Heart left ventricle (tissue), 16 donors: ENCODE data around the gene TRPM2. TPM values are rescaled to one million over a fixed set of nuclear protein-coding genes. Genes with fewer than 3 reads are reported as not detected.

Experiments used
- ATAC-seq, 4 donors: fragments of 200-7000 bp; cut with Tn5 transposase; one replicate each; pipeline ENCODE4 v1.9.1; 2020 to 2022; ENCODE audit warnings: moderate library complexity in 4 of 4, mild to moderate bottlenecking in 3 of 4, moderate number of reproducible peaks in 1 of 4
- DNase-seq, 5 donors: peaks; one replicate each; pipeline ENCODE4 v3.0.0-alpha.2; 2020
- H3K27ac ChIP-seq, 12 donors: fragments of 200-600 bp; sonication (generic) in 4 of 12; one replicate each; pipeline versions ENCODE4 v1.5.0 to v1.8.0; 2016 to 2022; ENCODE audit warnings: mild to moderate bottlenecking in 2 of 12
- H3K27me3 ChIP-seq, 9 donors: fragments of 200-600 bp; sonication (generic) in 2 of 9; one replicate each; pipeline versions ENCODE4 v1.5.1 to v1.8.0; 2016 to 2022; ENCODE audit warnings: mild to moderate bottlenecking in 3 of 9
- H3K36me3 ChIP-seq, 9 donors: fragments of 200-600 bp; sonication (generic) in 2 of 9; one replicate each; pipeline versions ENCODE4 v1.5.0 to v1.8.0; 2018 to 2022; ENCODE audit warnings: mild to moderate bottlenecking in 2 of 9
- H3K4me1 ChIP-seq, 12 donors: fragments of 200-600 bp; sonication (generic) in 4 of 12; one replicate each; pipeline versions ENCODE4 v1.5.0 to v1.8.0; 2016 to 2022; ENCODE audit warnings: mild to moderate bottlenecking in 3 of 12
- H3K4me3 ChIP-seq, 12 donors: fragments of 200-600 bp; sonication (generic) in 4 of 12; one replicate each; pipeline versions ENCODE4 v1.5.0 to v1.8.0; 2017 to 2022; ENCODE audit warnings: mild to moderate bottlenecking in 9 of 12, moderate library complexity in 4 of 12
- H3K9me3 ChIP-seq, 12 donors: fragments of 200-600 bp; sonication (generic) in 4 of 12; one replicate each; pipeline versions ENCODE4 v1.5.0 to v1.8.0; 2016 to 2022; ENCODE audit warnings: mild to moderate bottlenecking in 1 of 12
- POLR2A ChIP-seq, 2 donors: fragments of 450-650 bp; IDR thresholded peaks; one replicate each; pipeline ENCODE4 v1.6.1; 2017; ENCODE audit warnings: antibody characterized with exemption in 2 of 2, mild to moderate bottlenecking in 2 of 2, moderate library complexity in 2 of 2
- WGBS, 4 donors: extraction: QIAGEN DNeasy Blood & Tissue Kit in 2 of 4; methylation state at CpG; one replicate each; pipeline versions ENCODE4 v1.1.5 to v1.1.7; 2013 to 2018; 5-methylcytosine and 5-hydroxymethylcytosine counted together
- intact Hi-C, 10 donors: fragments of 100-400 bp; cut with DNase I; formaldehyde crosslinking; loops; one replicate each; pipeline versions ENCODE4 v1.11.1 to v1.14.2; 2022
- polyA plus RNA-seq, 2 donors: library from polyadenylated mRNA; stranded (reverse); fragments of 200-250 nt; gene quantifications; one replicate each; pipeline ENCODE4 v1.2.3, GENCODE V29; 2013
- total RNA-seq, 9 donors: library from RNA; depleted of rRNA in 2 of 9; stranded (reverse); fragments of >200 nt in 2 of 9; fragmentation: NEBNext Ultra II Directional in 3 of 9; extraction: Animal tissue kit (Norgen Biotek cat#: 25700) in 3 of 9; gene quantifications; one replicate each; pipeline versions ENCODE4 v1.1.0 to v1.2.4, GENCODE V29; 2016 to 2023
- TF ChIP-seq, protein P1 (sequence below), 12 donors: fragments of 200-600 bp; sonication (generic) in 4 of 12; IDR thresholded peaks; one replicate each; pipeline versions ENCODE4 v1.5.0 to v1.8.0; 2018 to 2022; ENCODE audit warnings: antibody characterized with exemption in 12 of 12, mild to moderate bottlenecking in 5 of 12
- donor health status: ischemic (EF 13 %, LVEDD 7.1; RV severe dilation, severe dysfunction).
- donor health status: healthy with polysubstance abuse.
- donor health status: DM: no; HTN: yes; CAD: no.
- donor health status: DM: no; HTN: no; CAD: no.
- donor health status: ischemic (EF 25% LVEDD 6.9; RV normal size, moderate dysfunction).
- donor health status: ischemic (EF 25% LVEDD 5.7; RV mildly dilated, moderate dysfunction).
- donor health status: healthy.
- donor health status: DM: yes; HTN: yes; CAD: no.
- donor health status: ischemic (EF 35%, LVEDD 5.7; RV mildly dilated, moderate dysfunction).
- donor health status: nonischemic (EF 11% LVEDD 7.7; RV severe dilation, severe dysfunction).
- donor health status: DM: yes; HTN: yes; CAD: no.
- donor health status: PGD.
- donor health status: ischemic (EF 29% LVEDD 5.4; RV normal size, mild dysfunction).
- donor health status: nonischemic (EF 23%, LVEDD 6.1; RV moderate dilation, normal function).

TRPM2 gene
- total and polyA plus RNA-seq, 11 donors = 0.66 to 20.5 (median 1.2) TPM

DNA sequence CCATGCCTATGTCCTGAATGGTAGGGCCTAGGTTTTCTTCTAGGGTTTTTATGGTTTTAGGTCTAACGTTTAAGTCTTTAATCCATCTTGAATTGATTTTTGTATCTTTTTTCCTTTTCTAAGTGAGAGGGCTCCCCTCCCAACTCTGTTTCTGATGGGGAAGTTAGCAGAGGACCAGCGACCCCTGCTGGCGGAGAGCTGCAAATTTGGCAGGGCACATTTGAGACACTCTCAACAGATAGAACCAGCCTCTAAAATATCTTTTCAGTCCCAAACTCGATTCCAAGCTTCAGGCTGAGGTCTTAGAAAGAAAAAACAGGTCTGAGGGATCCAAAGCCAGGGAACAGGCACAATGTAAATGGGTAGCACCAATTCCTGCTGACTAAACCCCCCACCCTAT lies 134.4 kb downstream of the TRPM2 start:
- intact Hi-C loops = no loop called here
- no peaks in the 10 kb centered on the region for H3K36me3 ChIP-seq
- WGBS, 4 donors = 33 to 44% (median 41%) methylated on average over 4 of the region's 4 CpGs

DNA sequence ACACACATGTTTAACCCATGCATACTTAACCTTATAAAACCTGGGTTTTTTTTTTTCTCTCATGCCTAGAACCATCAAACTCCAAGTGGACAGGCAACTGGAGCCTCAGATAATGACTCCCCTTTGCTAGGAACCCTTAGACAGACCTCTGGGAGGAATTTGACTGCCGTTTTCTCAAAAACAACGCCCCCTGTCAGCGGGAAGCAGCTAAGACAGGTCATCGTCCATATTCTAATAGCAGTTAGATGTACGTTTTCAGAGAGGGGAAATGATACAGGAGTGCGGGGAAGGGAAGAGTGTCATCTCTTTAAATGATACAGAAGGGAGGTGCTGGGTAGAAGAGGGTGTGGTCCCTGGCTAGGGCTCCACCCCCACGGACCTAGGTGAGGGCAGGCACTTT lies 136.5 kb downstream of the TRPM2 start:
- intact Hi-C loops = no loop called here
- peaks cover 0 to 4% (median 0%) of the 10 kb centered on the region in 12 donors for H3K4me1 ChIP-seq
- H3K9me3 ChIP-seq = peaks cover 0 to 19% (median 5%) of the 10 kb centered on the region in 12 donors
- ATAC-seq (no peak), DNase-seq (no peak)
- TF ChIP-seq POLR2A (IDR thresholded peaks at IDR 0.05) = no peak
- TF ChIP-seq, protein P1, sequence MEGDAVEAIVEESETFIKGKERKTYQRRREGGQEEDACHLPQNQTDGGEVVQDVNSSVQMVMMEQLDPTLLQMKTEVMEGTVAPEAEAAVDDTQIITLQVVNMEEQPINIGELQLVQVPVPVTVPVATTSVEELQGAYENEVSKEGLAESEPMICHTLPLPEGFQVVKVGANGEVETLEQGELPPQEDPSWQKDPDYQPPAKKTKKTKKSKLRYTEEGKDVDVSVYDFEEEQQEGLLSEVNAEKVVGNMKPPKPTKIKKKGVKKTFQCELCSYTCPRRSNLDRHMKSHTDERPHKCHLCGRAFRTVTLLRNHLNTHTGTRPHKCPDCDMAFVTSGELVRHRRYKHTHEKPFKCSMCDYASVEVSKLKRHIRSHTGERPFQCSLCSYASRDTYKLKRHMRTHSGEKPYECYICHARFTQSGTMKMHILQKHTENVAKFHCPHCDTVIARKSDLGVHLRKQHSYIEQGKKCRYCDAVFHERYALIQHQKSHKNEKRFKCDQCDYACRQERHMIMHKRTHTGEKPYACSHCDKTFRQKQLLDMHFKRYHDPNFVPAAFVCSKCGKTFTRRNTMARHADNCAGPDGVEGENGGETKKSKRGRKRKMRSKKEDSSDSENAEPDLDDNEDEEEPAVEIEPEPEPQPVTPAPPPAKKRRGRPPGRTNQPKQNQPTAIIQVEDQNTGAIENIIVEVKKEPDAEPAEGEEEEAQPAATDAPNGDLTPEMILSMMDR (IDR thresholded peaks at IDR 0.05) = no peak
- peaks cover 0 to 12% (median 0%) of the 10 kb centered on the region in 9 donors for H3K27me3 ChIP-seq
- H3K27ac ChIP-seq = no peak overlapping the region
- no peak overlapping the region for H3K4me3 ChIP-seq
- 33 to 53% (median 41%) methylated on average over 7 of the region's 7 CpGs for WGBS, 4 donors
- H3K36me3 ChIP-seq = no peaks in the 10 kb centered on the region

More for the DNA sequence above, 134.4 kb downstream of the TRPM2 start:
- no peak for ATAC-seq
- H3K9me3 ChIP-seq = peaks cover 0 to 10% (median 2%) of the 10 kb centered on the region in 12 donors
- no peaks in the 10 kb centered on the region for H3K4me1 ChIP-seq
- H3K4me3 ChIP-seq = no peak overlapping the region
- TF ChIP-seq, protein P1 (IDR thresholded peaks at IDR 0.05) = peak in 8 of 12 donors; percentile 22 to 46 (median 33)
- TF ChIP-seq POLR2A (IDR thresholded peaks at IDR 0.05) = no peak
- no peak overlapping the region for H3K27ac ChIP-seq
- H3K27me3 ChIP-seq = peaks cover 0 to 12% (median 0%) of the 10 kb centered on the region in 9 donors
- DNase-seq = no peak

DNA sequence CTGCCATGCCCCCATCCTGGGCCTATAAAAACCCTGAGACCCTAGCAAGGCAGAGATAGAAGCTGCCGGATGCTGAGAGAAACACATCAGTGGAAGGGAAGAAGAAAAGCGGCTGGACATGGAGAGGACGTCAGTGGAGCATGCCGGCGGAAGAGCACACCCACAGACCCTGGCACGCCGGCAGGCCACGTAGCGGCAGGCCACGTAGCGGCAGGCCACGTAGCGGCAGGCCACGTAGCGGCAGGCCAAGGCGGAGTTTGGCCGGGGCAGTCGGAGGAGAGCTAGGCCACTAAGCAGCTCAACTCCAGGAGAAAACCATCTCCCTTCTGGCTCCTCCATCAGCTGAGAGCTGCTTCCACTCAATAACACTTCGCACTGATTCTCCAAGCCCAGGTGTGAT lies 137.0 kb downstream of the TRPM2 start:
- H3K27ac ChIP-seq = no peak overlapping the region
- H3K36me3 ChIP-seq = no peaks in the 10 kb centered on the region
- H3K4me1 ChIP-seq = peaks cover 0 to 9% (median 0%) of the 10 kb centered on the region in 12 donors
- DNase-seq (no peak), ATAC-seq (no peak)
- peaks cover 0 to 19% (median 5%) of the 10 kb centered on the region in 12 donors for H3K9me3 ChIP-seq
- TF ChIP-seq POLR2A (IDR thresholded peaks at IDR 0.05) = no peak
- TF ChIP-seq, protein P1 (IDR thresholded peaks at IDR 0.05) = no peak
- WGBS, 4 donors = 94 to 98% (median 97%) methylated on average over 19 of the region's 19 CpGs
- H3K4me3 ChIP-seq = no peak overlapping the region
- peaks cover 0 to 13% (median 0%) of the 10 kb centered on the region in 9 donors for H3K27me3 ChIP-seq
- intact Hi-C loops = no loop called here

DNA sequence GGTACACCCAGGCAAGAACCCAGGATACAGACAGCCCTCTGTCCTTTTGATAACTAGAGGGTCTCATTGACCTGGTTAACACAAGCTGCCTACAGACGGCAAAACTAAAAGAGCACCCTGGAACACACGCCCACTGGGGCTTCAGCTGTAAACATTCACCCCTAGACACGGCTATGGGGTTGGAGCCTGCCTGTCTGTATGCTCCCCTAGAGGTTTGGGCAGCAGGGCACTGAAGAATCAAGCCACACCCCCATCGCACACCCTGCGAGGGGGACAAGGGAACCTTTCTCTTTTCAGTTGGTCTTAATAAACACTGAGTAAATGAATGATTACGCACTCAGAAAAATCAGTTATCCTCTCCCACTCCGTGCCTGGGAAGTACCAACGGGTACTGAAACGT lies 137.4 kb downstream of the TRPM2 start:
- H3K4me3 ChIP-seq = no peak overlapping the region
- peaks cover 0 to 13% (median 0%) of the 10 kb centered on the region in 12 donors for H3K4me1 ChIP-seq
- intact Hi-C loops = no loop called here
- no peak for TF ChIP-seq POLR2A (IDR thresholded peaks at IDR 0.05)
- TF ChIP-seq, protein P1 (IDR thresholded peaks at IDR 0.05) = no peak
- no peaks in the 10 kb centered on the region for H3K36me3 ChIP-seq
- H3K27ac ChIP-seq = no peak overlapping the region
- peaks cover 0 to 9% (median 0%) of the 10 kb centered on the region in 9 donors for H3K27me3 ChIP-seq
- WGBS, 4 donors = 86 to 91% (median 90%) methylated on average over 9 of the region's 9 CpGs
- DNase-seq (no peak), ATAC-seq (no peak)
- peaks cover 0 to 19% (median 5%) of the 10 kb centered on the region in 12 donors for H3K9me3 ChIP-seq

Other genes with a start within 250 kb of the TRPM2 start
- gene PWP2, start 246.2 kb upstream of the TRPM2 start, total RNA-seq = 10 to 100 TPM in 1 of 9 donors, 1 to 10 TPM in 6, under 1 TPM in 1, not detected in 1; 0.70 to 10.2 (median 5.0) TPM
- 1 to 10 TPM; 1.1 to 6.0 TPM for gene PWP2, start 246.2 kb upstream of the TRPM2 start, polyA plus RNA-seq
- 100 to 1,000 TPM in 2 of 9 donors, 10 to 100 TPM in 7; 10.2 to 140 (median 14.1) TPM for gene GATD3, start 219.9 kb upstream of the TRPM2 start, total RNA-seq
- 100 to 1,000 TPM in 1 of 2 donors, 10 to 100 TPM in 1; 26.5 to 109 TPM for gene GATD3, start 219.9 kb upstream of the TRPM2 start, polyA plus RNA-seq
- 1 to 10 TPM in 8 of 9 donors, under 1 TPM in 1; 0.78 to 5.5 (median 1.5) TPM for gene ICOSLG, start 112.7 kb upstream of the TRPM2 start, total RNA-seq
- gene ICOSLG, start 112.7 kb upstream of the TRPM2 start, polyA plus RNA-seq = 1 to 10 TPM in 1 of 2 donors, under 1 TPM in 1; 0.80 to 2.6 TPM
- not detected for gene DNMT3L, start 91.7 kb upstream of the TRPM2 start, total RNA-seq
- gene DNMT3L, start 91.7 kb upstream of the TRPM2 start, polyA plus RNA-seq = not detected
- gene AIRE, start 67.7 kb upstream of the TRPM2 start, total RNA-seq = under 1 TPM in 2 of 9 donors, not detected in 7; 0.16 to 0.21 TPM
- under 1 TPM in 1 of 2 donors, not detected in 1; 0.03 TPM for gene AIRE, start 67.7 kb upstream of the TRPM2 start, polyA plus RNA-seq
- gene PFKL, start 53.6 kb upstream of the TRPM2 start, total RNA-seq = 10 to 100 TPM; 36.9 to 85.1 (median 46.1) TPM
- 10 to 100 TPM; 34.0 to 61.6 TPM for gene PFKL, start 53.6 kb upstream of the TRPM2 start, polyA plus RNA-seq
- gene CFAP410, start 14.2 kb upstream of the TRPM2 start, total RNA-seq = 10 to 100 TPM; 10.4 to 31.6 (median 15.3) TPM
- gene CFAP410, start 14.2 kb upstream of the TRPM2 start, polyA plus RNA-seq = 10 to 100 TPM; 18.6 to 20.3 TPM
- gene LRRC3, start 101.9 kb downstream of the TRPM2 start, total RNA-seq = 1 to 10 TPM; 1.7 to 5.3 (median 2.3) TPM
- 1 to 10 TPM; 1.4 to 5.8 TPM for gene LRRC3, start 101.9 kb downstream of the TRPM2 start, polyA plus RNA-seq
- not detected for gene KRTAP10-1, start 186.6 kb downstream of the TRPM2 start, total RNA-seq
- gene KRTAP10-1, start 186.6 kb downstream of the TRPM2 start, polyA plus RNA-seq = not detected
- gene KRTAP10-2, start 197.9 kb downstream of the TRPM2 start, total RNA-seq = not detected
- gene KRTAP10-2, start 197.9 kb downstream of the TRPM2 start, polyA plus RNA-seq = not detected
- not detected for gene KRTAP10-3, start 205.2 kb downstream of the TRPM2 start, total RNA-seq
- gene KRTAP10-3, start 205.2 kb downstream of the TRPM2 start, polyA plus RNA-seq = not detected
- gene KRTAP10-4, start 220.1 kb downstream of the TRPM2 start, total RNA-seq = not detected
- gene KRTAP10-4, start 220.1 kb downstream of the TRPM2 start, polyA plus RNA-seq = not detected
- gene KRTAP10-5, start 227.0 kb downstream of the TRPM2 start, total RNA-seq = not detected
- gene KRTAP10-5, start 227.0 kb downstream of the TRPM2 start, polyA plus RNA-seq = not detected
- not detected for gene KRTAP10-6, start 238.9 kb downstream of the TRPM2 start, total RNA-seq
- gene KRTAP10-6, start 238.9 kb downstream of the TRPM2 start, polyA plus RNA-seq = not detected
- not detected for gene KRTAP10-7, start 247.0 kb downstream of the TRPM2 start, total RNA-seq
- not detected for gene KRTAP10-7, start 247.0 kb downstream of the TRPM2 start, polyA plus RNA-seq